ENCODE data around the gene ANKRD9.

- TF ChIP-seq CTCF (IDR thresholded peaks at IDR 0.05; ENCODE audit: low read length), result no peak
- no peak for TF ChIP-seq EZH2 (IDR thresholded peaks at IDR 0.05; ENCODE audit: borderline replicate concordance, low read length)
These were observed 45.6 kb downstream of the ANKRD9 start for GRCh38 chr14:102464006-102464405.

All from OCI-LY1 (cell line).